Adipocyte (in vitro differentiated cells): ENCODE measurements around the gene KCNH2.
"Not testable (repeated sequence)": the region's sequence is repeated elsewhere in the genome, so short reads cannot be mapped to it uniquely, and the experiment has no call there.

Source experiments
- DNase-seq: peaks from one replicate; pipeline ENCODE4 v3.0.0-alpha.2; 2015; ENCODE audit warnings: low read depth
- H3K27me3 ChIP-seq: replicated peaks from 2 replicates; pipeline ENCODE4 v1.7.0; 2013; ENCODE audit warnings: mild to moderate bottlenecking, low read length, moderate library complexity; ENCODE audit not compliant: control insufficient read depth, insufficient read depth
- H3K36me3 ChIP-seq: 2 replicates; pipeline ENCODE4 v1.7.0; 2013; ENCODE audit warnings: low read length, mild to moderate bottlenecking, moderate library complexity; ENCODE audit not compliant: control insufficient read depth, insufficient read depth, severe bottlenecking
- H3K4me1 ChIP-seq: 2 replicates; pipeline ENCODE4 v1.7.0; 2013; ENCODE audit warnings: mild to moderate bottlenecking, low read length, moderate library complexity; ENCODE audit not compliant: control insufficient read depth, insufficient read depth
- H3K4me3 ChIP-seq: 2 replicates; pipeline ENCODE4 v1.7.0; 2013; ENCODE audit warnings: mild to moderate bottlenecking, low read length, moderate library complexity
- H3K9ac ChIP-seq: 2 replicates; pipeline ENCODE4 v1.7.0; 2013; ENCODE audit warnings: mild to moderate bottlenecking, low read length, moderate library complexity
- H3K9me3 ChIP-seq: 2 replicates; pipeline ENCODE4 v1.7.0; 2013; ENCODE audit warnings: mild to moderate bottlenecking, low read length, moderate library complexity; ENCODE audit not compliant: control insufficient read depth

The KCNH2 gene

GRCh38 chr7:150916670-150917069, 61.5 kb downstream of the KCNH2 start:
- no peak overlapping the region for H3K4me3 ChIP-seq
- no peaks in the 10 kb centered on the region for H3K36me3 ChIP-seq
- H3K4me1 ChIP-seq: no peaks in the 10 kb centered on the region
- no peaks in the 10 kb centered on the region for H3K9me3 ChIP-seq
- DNase-seq: no peak
- no peak overlapping the region for H3K9ac ChIP-seq
- H3K27me3 ChIP-seq: peaks cover 58% of the 10 kb centered on the region

DNA sequence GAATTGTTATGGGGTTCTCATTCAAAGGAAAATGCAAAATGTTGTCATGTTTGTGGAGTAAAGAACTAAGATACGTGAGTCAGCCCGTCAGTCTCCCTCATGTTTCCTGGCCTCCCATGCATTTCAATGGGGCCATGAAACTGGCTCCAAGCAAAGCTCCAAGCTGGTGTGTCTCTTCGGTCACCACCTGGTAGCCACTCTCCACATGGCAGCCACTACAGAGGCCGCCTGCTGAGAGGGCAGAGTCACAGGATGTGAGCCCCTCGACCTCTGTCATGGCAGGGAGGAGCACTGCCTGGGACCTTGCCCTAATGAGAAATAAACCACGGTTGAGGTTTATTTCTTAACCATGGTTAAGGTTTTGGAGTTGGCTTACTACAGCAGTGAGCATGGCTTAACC, 63.2 kb downstream of the KCNH2 start:
- DNase-seq: no peak
- Histone ChIP-seq H3K9ac (no peak overlapping the region), H3K4me1 (no peaks in the 10 kb centered on the region), H3K4me3 (no peak overlapping the region), H3K36me3 (no peaks in the 10 kb centered on the region), H3K27me3 (peaks cover 53% of the 10 kb centered on the region), H3K9me3 (no peaks in the 10 kb centered on the region)

DNA sequence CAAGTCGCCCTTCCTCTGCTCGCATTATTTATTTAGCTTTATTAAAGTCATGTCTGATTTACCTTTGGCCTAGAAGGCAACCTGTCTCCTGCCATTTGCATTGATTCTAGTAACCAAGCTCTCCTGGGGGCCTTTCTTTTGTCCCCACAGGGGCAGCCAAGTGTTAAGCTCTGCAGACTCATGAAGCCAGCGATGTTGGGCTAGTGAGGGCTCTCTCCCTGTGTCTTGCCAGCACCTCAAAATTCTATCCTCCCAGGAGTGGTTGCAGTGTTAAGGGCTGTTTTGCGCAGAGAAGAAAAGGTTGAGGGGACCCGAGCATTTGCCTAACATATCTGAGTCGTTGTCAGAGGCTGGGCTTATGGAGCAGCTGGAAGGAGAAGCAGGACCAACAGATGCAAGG, 63.9 kb downstream of the KCNH2 start:
- no peak overlapping the region for H3K9ac ChIP-seq
- H3K36me3 ChIP-seq: no peaks in the 10 kb centered on the region
- H3K27me3 ChIP-seq: peaks cover 48% of the 10 kb centered on the region
- no peak overlapping the region for H3K4me3 ChIP-seq
- H3K9me3 ChIP-seq: no peaks in the 10 kb centered on the region
- H3K4me1 ChIP-seq: no peaks in the 10 kb centered on the region
- no peak for DNase-seq

DNA sequence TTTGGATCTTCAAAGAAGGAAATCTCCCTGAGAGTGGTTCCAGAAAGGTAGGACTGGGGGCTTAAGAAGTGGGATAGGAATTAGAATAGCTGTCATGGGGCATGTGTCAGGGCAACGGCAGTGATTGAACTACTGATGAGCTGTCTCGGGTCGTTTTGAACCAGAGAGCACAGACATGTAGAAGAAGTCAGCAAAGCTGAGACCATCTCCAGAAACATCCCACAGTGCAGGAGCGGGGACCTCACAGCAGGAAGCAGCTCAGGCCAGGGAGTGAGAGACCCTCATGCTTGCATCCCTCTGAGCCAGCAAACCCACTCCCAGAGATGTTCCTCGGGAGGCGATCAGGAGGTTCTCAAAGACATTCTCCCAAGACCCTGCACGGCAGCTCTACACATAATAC, 65.7 kb downstream of the KCNH2 start:
- Histone ChIP-seq H3K9ac (no peak overlapping the region), H3K9me3 (no peaks in the 10 kb centered on the region), H3K4me1 (no peaks in the 10 kb centered on the region), H3K27me3 (peaks cover 46% of the 10 kb centered on the region), H3K4me3 (no peak overlapping the region), H3K36me3 (no peaks in the 10 kb centered on the region)
- DNase-seq: no peak

DNA sequence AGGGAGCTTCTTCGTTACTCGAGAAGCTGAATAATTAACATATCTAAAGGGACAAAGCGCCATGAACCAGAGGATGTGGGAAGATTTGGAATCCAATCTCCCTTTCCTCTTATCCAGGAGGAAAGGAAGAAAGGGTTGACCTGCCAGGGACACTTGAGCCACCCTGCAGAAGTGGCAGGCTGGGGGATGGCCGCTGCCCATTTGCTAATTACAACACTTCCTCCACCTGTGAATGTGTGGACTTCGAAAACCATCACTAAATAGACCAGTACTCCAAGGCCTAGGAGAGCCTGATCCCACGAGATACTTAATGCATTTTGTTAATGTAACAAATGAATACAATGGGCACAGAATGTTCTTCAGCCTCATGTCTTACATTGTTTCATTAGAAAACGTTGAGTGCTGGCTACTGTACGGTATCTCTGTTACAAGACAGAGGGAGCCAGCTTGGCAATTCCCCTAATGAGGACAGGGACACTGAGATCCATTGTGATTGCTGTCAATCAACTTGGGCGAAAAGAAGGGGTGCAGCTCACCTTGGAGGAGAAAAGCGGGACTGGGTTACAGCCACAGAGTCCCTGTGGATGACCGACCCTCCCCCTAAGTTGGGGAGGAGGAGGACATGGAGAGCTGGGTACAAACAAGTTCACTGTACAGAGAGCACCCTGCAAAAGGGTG, 66.4 kb downstream of the KCNH2 start:
- Histone ChIP-seq H3K27me3 (peaks cover 46% of the 10 kb centered on the region), H3K4me1 (no peaks in the 10 kb centered on the region), H3K9ac (no peak overlapping the region), H3K9me3 (no peaks in the 10 kb centered on the region), H3K4me3 (no peak overlapping the region), H3K36me3 (no peaks in the 10 kb centered on the region)
- no peak for DNase-seq

- no peak overlapping the region for H3K4me3 ChIP-seq
- no peaks in the 10 kb centered on the region for H3K4me1 ChIP-seq
- H3K27me3 ChIP-seq: peaks cover 46% of the 10 kb centered on the region
- DNase-seq: no peak
- no peak overlapping the region for H3K9ac ChIP-seq
- H3K36me3 ChIP-seq: no peaks in the 10 kb centered on the region
- H3K9me3 ChIP-seq: no peaks in the 10 kb centered on the region
These were observed 67.1 kb downstream of the KCNH2 start for GRCh38 chr7:150910996-150911422.

DNA sequence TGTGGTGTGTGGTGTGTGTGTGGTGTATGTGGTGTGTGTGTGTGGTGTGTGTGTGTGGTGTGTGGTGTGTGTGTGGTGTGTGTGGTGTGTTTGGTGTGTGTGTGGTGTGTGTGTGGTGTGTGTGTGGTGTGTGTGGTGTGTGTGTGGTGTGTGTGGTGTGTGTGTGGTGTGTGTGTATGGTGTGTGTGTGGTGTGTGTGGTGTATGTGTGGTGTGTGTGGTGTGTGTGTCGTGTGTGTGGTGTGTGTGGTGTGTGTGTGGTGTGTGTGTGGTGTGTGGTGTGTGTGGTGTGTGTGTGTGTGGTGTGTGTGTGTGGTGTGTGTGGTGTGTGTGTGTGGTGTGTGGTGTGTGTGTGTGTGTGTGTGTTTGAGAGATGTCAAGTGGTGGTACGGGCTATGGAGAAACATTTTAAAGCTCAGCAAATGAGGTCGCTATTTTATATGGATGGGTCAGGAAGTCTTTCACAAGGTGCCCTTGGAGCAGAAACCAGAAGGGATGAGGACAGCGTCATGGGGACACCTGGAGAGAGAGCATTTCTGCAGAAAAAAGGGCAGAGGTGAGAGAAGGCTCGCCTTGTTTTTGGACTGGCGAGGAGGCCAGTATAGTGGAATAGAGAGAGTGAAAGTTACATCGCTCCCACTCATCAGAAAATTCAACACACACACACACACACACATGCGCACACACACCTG, 67.7 kb downstream of the KCNH2 start:
- not testable (repeated sequence) for H3K36me3 ChIP-seq, H3K9ac ChIP-seq, H3K4me1 ChIP-seq, DNase-seq, H3K4me3 ChIP-seq, H3K9me3 ChIP-seq
- H3K27me3 ChIP-seq: peaks cover 47% of the 10 kb centered on the region

DNA sequence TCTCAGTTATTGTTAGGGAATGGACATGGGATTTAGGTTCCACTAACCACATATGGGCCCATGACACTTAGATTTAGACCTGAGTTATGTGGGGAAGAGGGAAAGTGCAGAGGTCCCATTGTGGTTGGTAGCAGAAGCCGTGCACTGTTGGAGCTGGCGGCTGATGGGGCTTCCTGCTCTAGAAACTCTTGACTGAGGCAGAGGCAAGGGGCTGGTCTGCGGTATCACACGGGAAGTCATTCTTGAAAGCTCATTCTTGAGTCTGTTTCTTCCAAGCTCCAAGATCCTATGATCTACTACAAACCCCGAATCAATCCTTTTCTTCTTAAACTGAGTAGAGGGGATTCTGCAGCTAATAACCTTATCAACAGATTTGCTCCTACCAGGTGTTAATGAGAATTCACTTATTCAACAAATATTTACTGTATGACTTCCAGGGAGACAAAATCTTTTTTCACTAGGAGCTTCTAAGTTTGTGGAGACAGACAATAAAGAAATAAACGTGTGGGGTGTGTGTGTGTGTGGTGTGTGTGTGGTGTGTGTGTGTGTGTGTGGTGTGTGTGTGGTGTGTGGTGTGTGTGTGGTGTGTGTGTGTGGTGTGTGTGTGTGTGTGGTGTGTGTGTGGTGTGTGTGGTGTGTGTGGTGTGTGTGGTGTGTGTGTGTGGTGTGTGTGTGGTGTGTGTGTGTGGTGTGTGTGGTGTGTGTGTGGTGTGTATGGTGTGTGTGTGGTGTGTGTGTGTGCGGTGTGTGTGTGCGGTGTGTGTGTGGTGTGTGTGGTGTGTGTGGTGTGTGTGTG, 68.7 kb downstream of the KCNH2 start:
- peaks cover 41% of the 10 kb centered on the region for H3K27me3 ChIP-seq
- H3K4me1 ChIP-seq: no peaks in the 10 kb centered on the region
- no peak for DNase-seq
- no peak overlapping the region for H3K9ac ChIP-seq
- H3K36me3 ChIP-seq: no peaks in the 10 kb centered on the region
- H3K9me3 ChIP-seq: no peaks in the 10 kb centered on the region
- no peak overlapping the region for H3K4me3 ChIP-seq

- Histone ChIP-seq H3K36me3 (no peaks in the 10 kb centered on the region), H3K27me3 (peaks cover 41% of the 10 kb centered on the region), H3K4me3 (no peak overlapping the region), H3K9ac (no peak overlapping the region), H3K4me1 (no peaks in the 10 kb centered on the region), H3K9me3 (no peaks in the 10 kb centered on the region)
- DNase-seq: no peak
These were observed 69.9 kb downstream of the KCNH2 start for GRCh38 chr7:150908173-150908572.

GRCh38 chr7:150904011-150904909, 73.9 kb downstream of the KCNH2 start:
- Histone ChIP-seq H3K9me3 (no peaks in the 10 kb centered on the region), H3K36me3 (no peaks in the 10 kb centered on the region), H3K4me3 (no peak overlapping the region), H3K4me1 (no peaks in the 10 kb centered on the region), H3K9ac (no peak overlapping the region), H3K27me3 (peaks cover 56% of the 10 kb centered on the region)
- DNase-seq: no peak
